GM23338 (cell line): ENCODE data around the gene PLXND1. TPM values are rescaled to one million over a fixed set of nuclear protein-coding genes. Genes with fewer than 3 reads are reported as not detected.

ENCODE experiments used
- ATAC-seq: fragments of 200-7000 bp; cut with Tn5 transposase; 3 replicates; pipeline ENCODE4 v1.9.1; 2020
- DNase-seq: peaks from one replicate; pipeline ENCODE4 v3.0.0-alpha.2; 2015; ENCODE audit warnings: low spot score
- H2AFZ ChIP-seq: fragments of 200-600 bp; sonication (generic); 2 replicates; pipeline ENCODE4 v1.8.0; 2016; ENCODE audit warnings: antibody characterized with exemption, mild to moderate bottlenecking, moderate library complexity
- H3F3A ChIP-seq: fragments of 200-600 bp; sonication (generic); replicated peaks from 2 replicates; pipeline ENCODE4 v1.8.0; 2017; ENCODE audit warnings: antibody characterized with exemption, mixed run types, low read depth
- H3K27ac ChIP-seq: fragments of 200-600 bp; sonication (generic); 2 replicates; pipeline ENCODE4 v1.6.1; 2016; ENCODE audit warnings: low read depth
- H3K27me3 ChIP-seq: fragments of 200-600 bp; sonication (generic); 2 replicates; pipeline ENCODE4 v1.8.0; 2016; ENCODE audit warnings: mild to moderate bottlenecking, mixed run types, moderate library complexity; ENCODE audit not compliant: insufficient read depth
- H3K36me3 ChIP-seq: fragments of 200-600 bp; sonication (generic); 2 replicates; pipeline ENCODE4 v1.8.0; 2016; ENCODE audit warnings: mild to moderate bottlenecking; ENCODE audit not compliant: insufficient read depth
- H3K4me1 ChIP-seq: fragments of 200-600 bp; sonication (generic); 2 replicates; pipeline ENCODE4 v1.8.0; 2016; ENCODE audit warnings: mild to moderate bottlenecking, moderate library complexity; ENCODE audit not compliant: insufficient read depth
- H3K4me2 ChIP-seq: fragments of 200-600 bp; sonication (generic); 2 replicates; pipeline ENCODE4 v1.7.1; 2017; ENCODE audit warnings: mixed run types
- H3K4me3 ChIP-seq: fragments of 200-600 bp; sonication (generic); 2 replicates; pipeline ENCODE4 v1.6.1; 2016; ENCODE audit warnings: mixed run types
- H3K79me2 ChIP-seq: fragments of 200-600 bp; sonication (generic); replicated peaks from 2 replicates; pipeline ENCODE4 v1.8.0; 2017; ENCODE audit warnings: mild to moderate bottlenecking; ENCODE audit not compliant: insufficient read depth
- H3K9me2 ChIP-seq: fragments of 200-600 bp; sonication (generic); 2 replicates; pipeline ENCODE4 v1.8.0; 2017; ENCODE audit not compliant: insufficient read depth
- H4K20me1 ChIP-seq: fragments of 200-600 bp; sonication (generic); replicated peaks from 2 replicates; pipeline ENCODE4 v1.8.0; 2017; ENCODE audit warnings: mild to moderate bottlenecking; ENCODE audit not compliant: insufficient read depth
- H3K27ac Mint-ChIP-seq: 2 replicates; pipeline ENCODE4 v1.8.0; 2020; ENCODE audit warnings: inconsistent platforms, mild to moderate bottlenecking, moderate library complexity, mixed read lengths
- H3K27me3 Mint-ChIP-seq: 3 replicates; pipeline ENCODE4 v1.8.0; 2022; ENCODE audit warnings: low read depth, mild to moderate bottlenecking, moderate library complexity, mixed read lengths, inconsistent platforms; ENCODE audit not compliant: insufficient read depth, poor library complexity
- H3K36me3 Mint-ChIP-seq: 3 replicates; pipeline ENCODE4 v1.8.0; 2021; ENCODE audit warnings: low read depth, mild to moderate bottlenecking, inconsistent platforms, moderate library complexity, mixed read lengths
- H3K4me1 Mint-ChIP-seq: 3 replicates; pipeline ENCODE4 v1.8.0; 2020; ENCODE audit warnings: mild to moderate bottlenecking, inconsistent platforms, mixed read lengths
- H3K4me3 Mint-ChIP-seq: 3 replicates; pipeline ENCODE4 v1.8.0; 2021; ENCODE audit warnings: moderate library complexity, mild to moderate bottlenecking, inconsistent platforms, mixed read lengths
- H3K9me3 Mint-ChIP-seq: 3 replicates; pipeline ENCODE4 v1.8.0; 2020; ENCODE audit warnings: moderate library complexity, mild to moderate bottlenecking, inconsistent platforms, mixed read lengths
- ETS1 ChIP-seq: IDR thresholded peaks from 2 replicates; pipeline ENCODE4 v1.6.1; 2016; ENCODE audit warnings: antibody characterized with exemption
- EZH2 ChIP-seq: fragments of 200-600 bp; sonication (generic); IDR thresholded peaks from one replicate; pipeline ENCODE4 v1.8.0; 2017; ENCODE audit warnings: antibody characterized with exemption, mild to moderate bottlenecking, low read depth; ENCODE audit not compliant: unreplicated experiment
- JUNB ChIP-seq: IDR thresholded peaks from one replicate; pipeline ENCODE4 v1.6.1; 2016; ENCODE audit warnings: antibody characterized with exemption; ENCODE audit not compliant: unreplicated experiment
- NANOG ChIP-seq: IDR thresholded peaks from 2 replicates; pipeline ENCODE4 v1.6.1; 2016; ENCODE audit warnings: antibody characterized with exemption, borderline replicate concordance
- POLR2AphosphoS5 ChIP-seq: IDR thresholded peaks from 2 replicates; pipeline ENCODE4 v1.6.1; 2016; ENCODE audit warnings: antibody characterized with exemption, low read depth
- ZNF331 ChIP-seq: fragments of 250-450 bp; sonication (Bioruptor Pico); IDR thresholded peaks from 2 replicates; pipeline ENCODE4 v1.5.0; 2020; ENCODE audit warnings: low read depth, mild to moderate bottlenecking, moderate library complexity
- long read RNA-seq: library from polyadenylated mRNA; unstranded; transcript quantifications from one replicate; pipeline ENCODE4 v2.0.0, GENCODE V29; 2020; ENCODE audit not compliant: unreplicated experiment
- polyA plus RNA-seq: library from polyadenylated mRNA; unstranded; fragments of >200 nt; fragmentation: Nextera tagmentation; extraction: Ambion mirVana; gene quantifications from 2 replicates; pipeline ENCODE4 v1.2.1, GENCODE V29; 2016
- total RNA-seq: library from RNA; depleted of rRNA; stranded (reverse); fragments of >200 nt; shearing (Covaris generic); gene quantifications from 2 replicates; pipeline ENCODE4 v1.2.3, GENCODE V29; 2014; rRNA removed

Gene PLXND1
- total RNA-seq (30.7 and 60.4 TPM in 2 replicates), polyA plus RNA-seq (13.3 and 14.7 TPM in 2 replicates)
- long read RNA-seq, partial matches to known transcripts: 2 of 2 reads
- long read RNA-seq, other reads (novel, unspliced or antisense): 0 of 2 reads

GRCh38 chr3:129606636-129607390 is at the start of gene PLXND1:
Gene PLXND1 (minus strand): TSS chr3:129606676. CDS start chr3:129606639, 37 bp downstream.
- ATAC-seq (peak; percentile 17), DNase-seq (peak; percentile 88)
- Histone ChIP-seq H3K79me2 (peaks cover 13% of the 10 kb centered on the region), H3K27me3 (peaks cover 42% of the 10 kb centered on the region), H3F3A (peaks cover 14% of the 10 kb centered on the region), H3K9me2 (no peaks in the 10 kb centered on the region), H2AFZ (peak within 1 kb of the TSS; percentile 74; the same call in 1 of the 2 replicates), H3K27ac (0 out of 2 replicates have a peak within 1 kb of the TSS, but pooled peaks have one; percentile 19), H3K36me3 (no peaks in the 10 kb centered on the region), H3K4me1 (peaks cover 48% of the 10 kb centered on the region), H3K4me3 (peak within 1 kb of the TSS; percentile 80), H3K4me2 (peak within 1 kb of the TSS; percentile 94), H4K20me1 (peaks cover 10% of the 10 kb centered on the region)
- Mint-ChIP-seq H3K27ac (peak within 1 kb of the TSS; percentile 80), H3K9me3 (no peaks in the 10 kb centered on the region; the same call in 2 of the 3 replicates), H3K27me3 (peaks cover 45% of the 10 kb centered on the region), H3K4me1 (peaks cover 57% of the 10 kb centered on the region), H3K4me3 (peak within 1 kb of the TSS; percentile 88), H3K36me3 (no peaks in the 10 kb centered on the region)
- no peak for TF ChIP-seq ZNF331 (CRISPR knock-in tag)
- peak; percentile 57 for TF ChIP-seq POLR2AphosphoS5

GRCh38 chr3:129655291-129655700 is 48.8 kb upstream of the PLXND1 start:
- no peak overlapping the region for H3K4me3 ChIP-seq
- no peaks in the 10 kb centered on the region for H4K20me1 ChIP-seq
- ATAC-seq (no peak), DNase-seq (no peak)
- no peaks in the 10 kb centered on the region for H3K36me3 ChIP-seq
- peaks cover 43% of the 10 kb centered on the region for H3K4me1 Mint-ChIP-seq
- no peak for TF ChIP-seq JUNB
- no peak for TF ChIP-seq NANOG
- TF ChIP-seq EZH2: no peak
- no peaks in the 10 kb centered on the region for H3K9me3 Mint-ChIP-seq
- no peaks in the 10 kb centered on the region for H3K27me3 Mint-ChIP-seq
- no peaks in the 10 kb centered on the region for H3K79me2 ChIP-seq
- H3K4me1 ChIP-seq: peaks cover 27% of the 10 kb centered on the region
- no peak overlapping the region for H3K27ac Mint-ChIP-seq
- no peak overlapping the region for H3K4me3 Mint-ChIP-seq
- H3K9me2 ChIP-seq: no peaks in the 10 kb centered on the region
- H2AFZ ChIP-seq: no peak overlapping the region
- H3K27ac ChIP-seq: no peak overlapping the region
- H3K36me3 Mint-ChIP-seq: peaks cover 3% of the 10 kb centered on the region; the same call in 2 of the 3 replicates
- no peaks in the 10 kb centered on the region for H3K27me3 ChIP-seq
- 0 out of 2 replicates have a peak, but pooled peaks cover 4% of the 10 kb centered on the region for H3F3A ChIP-seq
- H3K4me2 ChIP-seq: no peak overlapping the region

GRCh38 chr3:129654131-129654530 is 47.7 kb upstream of the PLXND1 start:
- Histone ChIP-seq H2AFZ (no peak overlapping the region), H3K4me3 (no peak overlapping the region), H3K79me2 (no peaks in the 10 kb centered on the region), H3F3A (0 out of 2 replicates have a peak, but pooled peaks cover 4% of the 10 kb centered on the region), H3K36me3 (no peaks in the 10 kb centered on the region), H3K4me1 (peaks cover 27% of the 10 kb centered on the region), H4K20me1 (no peaks in the 10 kb centered on the region), H3K4me2 (no peak overlapping the region), H3K9me2 (no peaks in the 10 kb centered on the region), H3K27ac (no peak overlapping the region), H3K27me3 (no peaks in the 10 kb centered on the region)
- H3K4me1 Mint-ChIP-seq: peaks cover 50% of the 10 kb centered on the region
- TF ChIP-seq EZH2 (no peak), ETS1 (no peak)
- H3K27ac Mint-ChIP-seq: no peak overlapping the region
- H3K4me3 Mint-ChIP-seq: no peak overlapping the region
- H3K27me3 Mint-ChIP-seq: no peaks in the 10 kb centered on the region
- H3K9me3 Mint-ChIP-seq: no peaks in the 10 kb centered on the region
- DNase-seq (no peak), ATAC-seq (no peak)
- H3K36me3 Mint-ChIP-seq: peaks cover 3% of the 10 kb centered on the region; the same call in 2 of the 3 replicates
